ENCODE measurements around the gene B4GALT3. TPM values are rescaled to one million over a fixed set of nuclear protein-coding genes. Genes with fewer than 3 reads are reported as not detected.
"Not testable (repeated sequence)": the region's sequence is repeated elsewhere in the genome, so short reads cannot be mapped to it uniquely, and the experiment has no call there.

B4GALT3 gene
- 10 to 100 TPM; 81.0 to 97.4 TPM for total RNA-seq
- 10 to 100 TPM; 35.4 to 49.9 (median 37.6) TPM for polyA plus RNA-seq
- 63.1 to 114 (median 82.8) reads per million in 6 experiments for total RNA-seq

DNA sequence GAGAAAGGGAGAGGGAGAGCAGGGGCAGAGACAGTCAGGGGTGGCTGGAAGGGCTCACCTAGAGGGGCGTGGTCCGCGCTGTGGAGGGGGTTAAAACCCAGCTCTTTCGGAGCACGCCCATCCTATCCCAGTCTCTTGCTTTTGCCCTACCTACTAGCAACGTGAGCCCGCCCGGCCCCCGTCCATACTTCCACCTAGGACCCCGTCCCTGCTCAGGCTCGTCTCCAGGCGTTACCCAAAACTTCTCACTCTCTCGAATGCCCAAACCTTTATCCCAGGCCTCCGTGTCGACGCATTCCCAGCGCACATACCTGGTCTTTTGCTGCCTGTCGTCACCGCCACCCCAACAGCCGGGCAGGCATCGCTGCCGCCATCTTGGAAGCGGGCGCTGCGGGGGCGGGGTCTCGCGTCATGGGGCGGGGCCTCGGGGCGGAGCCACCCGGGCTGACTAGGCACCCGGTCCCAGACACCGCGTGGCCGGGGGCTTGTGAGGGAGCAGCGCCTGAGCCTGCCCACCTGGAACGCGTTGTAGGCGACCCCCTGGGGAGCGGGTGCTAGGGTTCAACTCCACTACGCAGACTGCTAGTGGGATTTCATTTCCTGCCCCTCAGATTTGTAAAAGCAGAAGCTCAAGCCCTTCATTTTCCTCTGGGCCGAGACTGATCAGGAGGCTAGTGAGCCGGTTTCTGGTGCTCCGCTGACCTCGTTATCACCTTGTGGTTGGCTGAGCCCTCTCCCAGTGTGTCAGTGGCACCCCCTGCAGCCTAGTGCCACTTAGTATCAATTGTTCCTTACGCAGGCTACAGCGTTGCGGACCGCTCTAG lies at the start of gene B4GALT3:
Gene B4GALT3 (minus strand): TSS at position 396 of the 824 bp plus-strand sequence. CDS start 1,447 bp downstream, outside the sequence.
- peak within 1 kb of the TSS; percentile 93 to 100 (median 99) for H3K4me3 Mint-ChIP-seq
- peak within 1 kb of the TSS; percentile 97 to 100 (median 98) for H3K27ac Mint-ChIP-seq
- no peaks in the 10 kb centered on the region for H3K27me3 Mint-ChIP-seq
- H3K36me3 Mint-ChIP-seq = peaks cover 0 to 41% (median 10%) of the 10 kb centered on the region in 3 donors
- POLR2A ChIA-PET = interaction anchor here (0.5 to 8.7 kb wide), 24 partner anchors 9 to 573 kb away, joined by 3 to 154 read pairs (median 4); partner anchors contain the start of genes DEDD, NDUFS2, PPOX and TOMM40L
- ATAC-seq (peak; percentile 87 to 92), DNase-seq (peak; percentile 85 to 98 (median 93))
- H3K4me1 Mint-ChIP-seq = peaks cover 40 to 89% (median 78%) of the 10 kb centered on the region in 4 donors
- no peaks in the 10 kb centered on the region for H3K9me3 Mint-ChIP-seq

DNA sequence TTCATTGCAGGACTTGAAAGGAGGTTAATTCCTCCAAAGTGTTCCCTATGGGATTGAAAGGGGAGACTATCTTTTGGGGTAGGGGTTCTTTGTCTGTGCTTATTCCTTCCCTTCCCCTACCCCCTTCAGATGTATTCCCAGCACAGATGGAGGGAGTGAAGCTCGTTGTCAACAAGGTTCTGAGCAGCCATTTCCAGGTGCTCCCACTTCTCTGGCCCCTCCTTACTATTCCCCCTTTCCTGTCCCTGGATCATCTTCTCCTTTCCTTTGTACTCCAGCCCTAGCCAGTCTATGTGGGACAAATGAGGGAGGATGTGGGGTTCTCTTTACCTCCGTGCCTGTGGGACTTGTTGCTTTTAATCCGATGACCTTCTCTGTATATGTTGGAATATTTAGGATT lies 49.5 kb upstream of the B4GALT3 start:
- H3K27me3 Mint-ChIP-seq = no peaks in the 10 kb centered on the region
- peaks cover 31 to 56% (median 50%) of the 10 kb centered on the region in 4 donors for H3K4me1 Mint-ChIP-seq
- POLR2A ChIA-PET = interaction anchor here (1.0 to 15.0 kb wide), 10 partner anchors 14 to 155 kb away, joined by 5 to 231 read pairs (median 20); partner anchors contain the start of genes FCER1G, NDUFS2, PPOX and SDHC

GRCh38 chr1:161226320-161226711 lies 49.0 kb upstream of the B4GALT3 start:
- H3K27ac Mint-ChIP-seq = peak overlapping the region; percentile 87 to 99 (median 96)
- DNase-seq = no peak
- peaks cover 0 to 16% (median 0%) of the 10 kb centered on the region in 3 donors for H3K36me3 Mint-ChIP-seq
- H3K4me3 Mint-ChIP-seq = peak overlapping the region; percentile 94 to 100 (median 100)
- no peaks in the 10 kb centered on the region for H3K27me3 Mint-ChIP-seq
- no peaks in the 10 kb centered on the region for H3K9me3 Mint-ChIP-seq
- peaks cover 32 to 59% (median 52%) of the 10 kb centered on the region in 4 donors for H3K4me1 Mint-ChIP-seq
- no peak for ATAC-seq
- POLR2A ChIA-PET = interaction anchor here (0.6 to 15.0 kb wide), 16 partner anchors 13 to 1127 kb away, joined by 3 to 231 read pairs (median 12); partner anchors contain the start of genes ADAMTS4, B4GALT3, FCER1G and NDUFS2

More for the DNA sequence above, 49.5 kb upstream of the B4GALT3 start:
- Mint-ChIP-seq H3K27ac (peak overlapping the region in 6 of 10 donors; percentile 23 to 96 (median 80)), H3K4me3 (peak overlapping the region; percentile 94 to 100 (median 100)), H3K36me3 (peaks cover 0 to 16% (median 0%) of the 10 kb centered on the region in 3 donors), H3K9me3 (no peaks in the 10 kb centered on the region)
- ATAC-seq (no peak), DNase-seq (no peak)

DNA sequence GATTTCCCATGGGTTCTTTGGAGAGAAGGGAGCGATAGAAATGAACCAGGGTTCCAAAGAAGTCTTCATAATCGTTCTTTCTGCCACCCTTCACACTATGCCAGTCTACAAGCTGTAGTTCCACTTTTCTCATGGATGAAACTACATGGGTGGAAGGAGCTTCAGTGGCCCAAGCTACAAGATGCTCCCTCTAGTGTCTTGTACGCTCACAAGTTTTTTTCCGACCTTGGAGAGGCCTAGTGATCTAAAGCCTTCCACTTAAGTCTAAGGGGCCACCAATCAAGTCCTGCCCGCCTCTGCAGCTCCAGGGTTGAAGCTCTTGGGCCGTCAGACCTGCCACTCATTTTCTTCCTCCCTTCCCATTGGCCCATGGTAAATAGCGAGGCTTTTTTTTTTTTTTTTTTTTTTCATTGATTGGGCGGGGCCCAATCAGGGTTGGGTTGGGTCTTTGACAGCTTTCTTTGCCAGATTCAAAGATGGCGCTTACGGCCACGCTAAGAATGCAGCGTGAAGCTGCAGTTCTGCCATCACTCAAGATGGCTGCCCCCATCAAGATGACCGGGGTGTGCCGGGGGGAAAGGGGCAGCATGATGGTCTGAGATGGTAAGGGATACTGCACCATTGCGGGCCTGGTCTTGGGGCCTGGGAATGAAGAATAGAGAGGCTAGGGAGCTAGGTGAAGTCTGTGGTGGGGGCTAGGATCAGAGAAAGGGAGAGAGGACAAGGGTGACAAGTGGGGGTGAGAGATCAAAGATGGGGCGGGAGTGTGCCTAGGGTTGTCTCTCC lies 48.4 kb upstream of the B4GALT3 start, which contains the start of gene TOMM40L:
Gene TOMM40L (plus strand): TSS at position 527 of the 786 bp plus-strand sequence. CDS start 430 bp downstream, outside the sequence.
- POLR2A ChIA-PET = interaction anchor here (0.6 to 15.0 kb wide), 28 partner anchors 13 to 1199 kb away, joined by 3 to 231 read pairs (median 6); partner anchors contain the start of genes ADAMTS4, ARHGAP30, B4GALT3 and CFAP126
- H3K4me3 Mint-ChIP-seq = peak within 1 kb of the TSS; percentile 94 to 100 (median 100)

GRCh38 chr1:161225178-161225533 lies 47.8 kb upstream of the B4GALT3 start:
- Mint-ChIP-seq H3K36me3 (peaks cover 0 to 11% (median 0%) of the 10 kb centered on the region in 3 donors), H3K27ac (peak overlapping the region; percentile 87 to 99 (median 96)), H3K4me3 (peak overlapping the region in 7 of 10 donors; percentile 19 to 100 (median 100)), H3K27me3 (no peaks in the 10 kb centered on the region), H3K4me1 (peaks cover 33 to 66% (median 58%) of the 10 kb centered on the region in 4 donors), H3K9me3 (no peaks in the 10 kb centered on the region)
- POLR2A ChIA-PET = interaction anchor here (0.6 to 15.0 kb wide), 24 partner anchors 12 to 1198 kb away, joined by 3 to 231 read pairs (median 8); partner anchors contain the start of genes ADAMTS4, ARHGAP30, B4GALT3 and CFAP126
- DNase-seq (no peak), ATAC-seq (peak; percentile 0 to 6)

More for the DNA sequence above, 48.4 kb upstream of the B4GALT3 start, which contains the start of gene TOMM40L:
- peaks cover 0 to 16% (median 0%) of the 10 kb centered on the region in 3 donors for H3K36me3 Mint-ChIP-seq
- peak within 1 kb of the TSS; percentile 87 to 99 (median 96) for H3K27ac Mint-ChIP-seq
- peak; percentile 68 to 97 (median 88) for DNase-seq
- ATAC-seq = peak; percentile 97 to 98
- H3K4me1 Mint-ChIP-seq = peaks cover 33 to 62% (median 54%) of the 10 kb centered on the region in 4 donors
- no peaks in the 10 kb centered on the region for H3K27me3 Mint-ChIP-seq
- no peaks in the 10 kb centered on the region for H3K9me3 Mint-ChIP-seq

DNA sequence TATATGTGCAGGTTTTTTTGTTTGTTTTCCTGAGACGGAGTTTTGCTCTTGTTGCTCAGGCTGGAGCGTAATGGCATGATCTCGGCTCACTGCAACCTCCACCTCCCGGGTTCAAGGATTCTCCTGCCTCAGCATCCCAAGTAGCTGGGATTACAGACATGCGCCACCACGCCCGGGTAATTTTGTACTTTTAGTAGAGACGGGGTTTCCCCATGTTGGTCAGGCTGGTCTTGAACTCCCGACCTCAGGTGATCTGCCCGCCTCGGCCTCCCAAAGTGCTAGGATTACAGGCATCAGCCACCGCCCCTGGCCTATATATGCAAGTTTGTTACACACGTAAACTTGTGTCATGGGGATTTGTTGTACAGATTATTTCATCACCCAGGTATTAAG lies 47.4 kb upstream of the B4GALT3 start:
- Mint-ChIP-seq H3K27ac (peak overlapping the region in 7 of 10 donors; percentile 31 to 99 (median 96)), H3K36me3 (peaks cover 0 to 13% (median 0%) of the 10 kb centered on the region in 3 donors), H3K4me1 (peaks cover 36 to 70% (median 63%) of the 10 kb centered on the region in 4 donors)
- not testable (repeated sequence) for H3K9me3 Mint-ChIP-seq, H3K27me3 Mint-ChIP-seq, ATAC-seq, H3K4me3 Mint-ChIP-seq, DNase-seq
- POLR2A ChIA-PET = interaction anchor here (0.5 to 15.0 kb wide), 10 partner anchors 12 to 162 kb away, joined by 3 to 231 read pairs (median 14); partner anchors contain the start of genes ADAMTS4, FCER1G, NDUFS2 and PPOX

- Mint-ChIP-seq H3K36me3 (peaks cover 0 to 13% (median 0%) of the 10 kb centered on the region in 3 donors), H3K27ac (peak overlapping the region in 9 of 10 donors; percentile 15 to 90 (median 63)), H3K27me3 (no peaks in the 10 kb centered on the region), H3K4me3 (peak overlapping the region in 1 of 10 donors; percentile 47), H3K9me3 (no peaks in the 10 kb centered on the region), H3K4me1 (peaks cover 41 to 77% (median 69%) of the 10 kb centered on the region in 4 donors)
- POLR2A ChIA-PET = interaction anchor here (0.5 to 15.0 kb wide), 15 partner anchors 11 to 900 kb away, joined by 3 to 231 read pairs (median 4); partner anchors contain the start of genes FCER1G, NDUFS2 and SDHC
- ATAC-seq (no peak), DNase-seq (no peak)
These were observed 46.7 kb upstream of the B4GALT3 start for GRCh38 chr1:161223805-161224694.

DNA sequence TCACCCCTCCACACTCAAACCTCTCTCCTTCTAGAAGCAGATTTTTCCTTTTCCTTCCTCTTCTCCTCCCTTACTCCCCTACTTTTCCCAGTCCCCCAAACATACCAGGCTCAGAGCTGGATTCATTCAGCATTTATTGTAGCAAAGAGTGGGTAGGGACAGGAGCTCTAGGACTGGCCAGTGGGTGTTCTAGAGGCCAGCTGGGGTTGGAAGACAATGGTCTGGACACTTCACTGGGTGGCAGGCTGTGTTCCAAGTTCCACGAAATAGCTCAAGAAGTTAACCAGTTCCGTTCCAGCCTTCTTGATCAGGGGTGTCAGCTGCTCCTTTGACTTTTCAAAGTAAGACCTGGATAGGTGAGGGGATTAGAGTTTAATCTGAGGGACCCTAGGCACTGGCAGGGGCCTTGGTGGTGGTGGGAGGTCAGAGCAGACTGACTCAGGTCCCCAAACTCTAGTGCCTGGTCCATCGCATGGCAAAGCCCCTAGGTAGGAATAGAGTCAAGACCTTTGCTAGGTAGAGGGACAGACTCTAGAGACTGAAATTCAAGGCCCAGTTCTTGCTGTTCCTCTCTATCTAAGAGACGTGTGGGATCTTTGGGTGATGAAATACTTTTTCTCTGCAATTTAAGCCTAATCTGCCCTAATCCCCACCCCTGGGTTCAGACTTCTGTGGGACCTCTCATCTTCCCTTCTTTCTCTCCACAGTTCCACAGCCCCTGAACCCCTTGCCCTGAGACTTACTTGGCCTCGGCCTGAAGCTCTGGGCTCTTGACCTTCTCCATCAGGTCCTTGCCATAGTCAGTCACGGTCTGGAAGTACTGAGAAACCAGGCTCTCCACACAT lies 45.1 kb upstream of the B4GALT3 start:
- H3K9me3 Mint-ChIP-seq = no peaks in the 10 kb centered on the region
- no peaks in the 10 kb centered on the region for H3K27me3 Mint-ChIP-seq
- H3K27ac Mint-ChIP-seq = peak overlapping the region; percentile 62 to 90 (median 82)
- peak overlapping the region in 5 of 10 donors; percentile 4 to 48 (median 25) for H3K4me3 Mint-ChIP-seq
- DNase-seq (no peak), ATAC-seq (no peak)
- H3K4me1 Mint-ChIP-seq = peaks cover 52 to 82% (median 77%) of the 10 kb centered on the region in 4 donors
- POLR2A ChIA-PET = interaction anchor here (0.5 to 15.0 kb wide), 9 partner anchors 10 to 169 kb away, joined by 3 to 231 read pairs (median 5); partner anchors contain the start of genes FCER1G and NDUFS2
- peaks cover 0 to 3% (median 0%) of the 10 kb centered on the region in 3 donors for H3K36me3 Mint-ChIP-seq

DNA sequence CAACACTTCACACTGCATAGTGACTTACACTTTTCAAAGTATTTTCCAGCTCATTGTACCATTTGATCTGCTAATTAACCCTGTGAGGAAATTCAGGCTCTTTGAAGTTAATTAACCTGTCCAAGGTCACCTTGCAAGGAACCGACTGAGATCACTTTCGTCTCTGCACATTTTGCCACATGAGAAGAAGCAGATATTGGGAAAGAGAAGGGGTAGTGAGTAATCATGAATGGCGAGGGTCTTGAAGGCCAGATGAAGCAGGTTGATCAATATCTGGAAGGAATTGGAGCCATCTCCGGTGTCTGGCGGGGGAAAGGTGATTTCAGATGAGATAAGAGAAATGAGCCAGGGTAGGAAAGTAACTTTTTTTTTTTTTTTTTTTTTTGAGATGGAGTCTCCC lies 42.7 kb upstream of the B4GALT3 start:
- Mint-ChIP-seq H3K36me3 (peaks cover 0 to 4% (median 1%) of the 10 kb centered on the region in 3 donors), H3K27me3 (no peaks in the 10 kb centered on the region), H3K27ac (peak overlapping the region; percentile 90 to 97 (median 96)), H3K9me3 (no peaks in the 10 kb centered on the region), H3K4me3 (peak overlapping the region in 3 of 10 donors; percentile 16 to 82 (median 23)), H3K4me1 (peaks cover 47 to 78% (median 71%) of the 10 kb centered on the region in 4 donors)
- POLR2A ChIA-PET = interaction anchor here (1.3 to 15.0 kb wide), 6 partner anchors 7 to 86 kb away, joined by 5 to 231 read pairs (median 18); partner anchors contain the start of genes FCER1G and NDUFS2
- ATAC-seq (no peak), DNase-seq (no peak)

All from naive thymus-derived CD8-positive, alpha-beta T cell (primary cell).